PC-3 (cell line): ENCODE measurements around the gene MSI2. TPM values are rescaled to one million over a fixed set of nuclear protein-coding genes. Genes with fewer than 3 reads are reported as not detected.

Experiments
- ATAC-seq: fragments of 200-7000 bp; cut with Tn5 transposase; 2 replicates; pipeline ENCODE4 v1.9.1; 2020; ENCODE audit warnings: mild to moderate bottlenecking, moderate library complexity
- BruUV-seq: library from RNA; stranded (reverse); fragments of 400-500 nt; replicated peaks from 2 replicates; lab custom pipeline; 2021; lab: Mats Ljungman, UMichigan
- CTCF ChIA-PET: fragments of 300-600 bp; sonication (Branson Sonifier 250); formaldehyde crosslinking; loops from one replicate; lab custom pipeline; 2022; ENCODE audit warnings: antibody characterized with exemption; lab: Charles Lee
- POLR2A ChIA-PET: fragments of 300-600 bp; sonication (Branson Sonifier 250); formaldehyde crosslinking; loops from one replicate; lab custom pipeline; 2022; ENCODE audit warnings: antibody characterized with exemption; ENCODE audit not compliant: unreplicated experiment; lab: Charles Lee
- DNase-seq: peaks from one replicate; pipeline ENCODE4 v3.0.0-alpha.2; 2015
- H2AFZ ChIP-seq: fragments of 300-600 bp; sonication (generic); 2 replicates; pipeline ENCODE4 v1.6.0; 2016; ENCODE audit warnings: antibody characterized with exemption, low read length
- H3F3A ChIP-seq: fragments of 300-600 bp; sonication (generic); one replicate; pipeline ENCODE4 v1.6.0; 2017; ENCODE audit warnings: antibody characterized with exemption, low read length, control low read depth, mild to moderate bottlenecking; ENCODE audit not compliant: unreplicated experiment
- H3K27ac ChIP-seq: fragments of 300-600 bp; sonication (generic); 2 replicates; pipeline ENCODE4 v1.5.1; 2016; ENCODE audit warnings: mild to moderate bottlenecking, low read length
- H3K27me3 ChIP-seq: fragments of 300-600 bp; sonication (generic); 2 replicates; pipeline ENCODE4 v1.6.1; 2016; ENCODE audit warnings: low read length, mixed read lengths
- H3K36me3 ChIP-seq: fragments of 300-600 bp; sonication (generic); 2 replicates; pipeline ENCODE4 v1.6.1; 2016; ENCODE audit warnings: low read depth, mixed run types, low read length, mixed read lengths
- H3K4me1 ChIP-seq: fragments of 300-600 bp; sonication (generic); 2 replicates; pipeline ENCODE4 v1.5.1; 2016; ENCODE audit warnings: low read length; ENCODE audit not compliant: insufficient read depth
- H3K4me2 ChIP-seq: fragments of 300-600 bp; sonication (generic); 2 replicates; pipeline ENCODE4 v1.6.0; 2016; ENCODE audit warnings: low read length
- H3K4me3 ChIP-seq: fragments of 300-600 bp; sonication (generic); 2 replicates; pipeline ENCODE4 v1.5.1; 2016; ENCODE audit warnings: mild to moderate bottlenecking, low read length, mixed read lengths
- H3K79me2 ChIP-seq: fragments of 300-600 bp; sonication (generic); 2 replicates; pipeline ENCODE4 v1.6.1; 2017; ENCODE audit warnings: low read length, mixed read lengths
- H3K9ac ChIP-seq: fragments of 300-600 bp; sonication (generic); 2 replicates; pipeline ENCODE4 v1.6.0; 2016; ENCODE audit warnings: mild to moderate bottlenecking, low read length
- H3K9me2 ChIP-seq: fragments of 300-600 bp; sonication (generic); replicated peaks from 2 replicates; pipeline ENCODE4 v1.6.1; 2016; ENCODE audit warnings: mixed run types, low read length, mixed read lengths
- H3K9me3 ChIP-seq: fragments of 300-600 bp; sonication (generic); 2 replicates; pipeline ENCODE4 v1.6.1; 2016; ENCODE audit warnings: low read length, mixed read lengths
- H4K20me1 ChIP-seq: fragments of 300-600 bp; sonication (generic); 2 replicates; pipeline ENCODE4 v1.6.1; 2016; ENCODE audit warnings: low read length, mixed read lengths
- EZH2 ChIP-seq: fragments of 300-600 bp; sonication (generic); IDR thresholded peaks from one replicate; pipeline ENCODE4 v1.6.1; 2017; ENCODE audit warnings: antibody characterized with exemption, mild to moderate bottlenecking, low read length; ENCODE audit not compliant: unreplicated experiment
- EZH2phosphoT487 ChIP-seq: fragments of 300-600 bp; sonication (generic); IDR thresholded peaks from 2 replicates; pipeline ENCODE4 v1.6.1; 2018; ENCODE audit warnings: mild to moderate bottlenecking, antibody characterized with exemption, low read length, borderline replicate concordance
- intact Hi-C: fragments of 100-400 bp; cut with micrococcal nuclease; formaldehyde crosslinking; loops from 2 replicates; pipeline ENCODE4 v1.9.0; 2023
- total RNA-seq: library from RNA; depleted of rRNA; stranded (reverse); fragments of >200 nt; gene quantifications from 2 replicates; pipeline ENCODE4 v1.2.3, GENCODE V29; 2014
- TF ChIP-seq, protein P1 (sequence below): fragments of 300-600 bp; sonication (generic); conservative IDR thresholded peaks from 2 replicates; pipeline ENCODE4 v1.5.1; 2017; ENCODE audit warnings: antibody characterized with exemption, low read depth, mild to moderate bottlenecking, low read length

MSI2 gene
- total RNA-seq, 1 experiment from 2014 or later, result 54.7 TPM

DNA sequence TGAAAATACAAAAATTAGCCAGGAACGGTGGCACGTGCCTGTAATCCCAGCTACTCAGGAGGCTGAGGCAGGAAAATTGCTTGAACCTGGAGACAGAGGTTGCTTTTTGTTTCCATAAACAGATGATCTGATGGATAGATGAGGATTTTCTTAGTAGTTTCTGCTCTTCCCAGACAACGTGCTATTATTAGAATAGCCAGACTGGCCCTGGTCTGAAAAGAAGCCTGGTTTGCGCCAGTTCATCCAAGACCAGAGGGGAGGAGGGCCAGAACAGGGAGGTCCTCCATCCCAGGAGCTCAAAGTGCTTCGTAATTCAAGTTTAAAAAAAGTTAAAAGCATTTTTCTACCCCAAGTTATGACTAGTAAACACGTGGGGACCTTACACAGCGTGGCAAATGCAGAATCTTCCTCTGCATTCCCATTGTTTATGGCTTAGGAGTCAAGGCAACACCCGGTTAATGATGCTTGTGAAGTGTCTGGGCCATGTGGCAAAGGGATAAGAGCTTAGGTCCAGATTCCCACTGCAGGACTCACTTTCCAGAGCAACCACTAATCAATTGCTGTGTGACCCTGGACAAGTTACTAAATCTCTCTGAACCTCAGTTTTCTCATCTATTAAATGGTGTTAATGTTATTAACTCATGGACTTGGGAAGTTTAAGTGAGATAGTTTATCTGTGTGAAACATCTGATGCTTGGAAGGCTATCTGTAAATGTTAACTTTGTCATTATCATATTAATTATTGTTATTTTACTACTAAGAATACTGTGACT, 283.4 kb downstream of the MSI2 start:
- H3K9ac ChIP-seq, result no peak overlapping the region
- DNase-seq (no peak), ATAC-seq (no peak)
- H3K4me2 ChIP-seq, result no peak overlapping the region
- CTCF ChIA-PET, result no interaction called here
- H3K36me3 ChIP-seq, result no peaks in the 10 kb centered on the region
- no TSS peak for BruUV-seq
- no peaks in the 10 kb centered on the region for H3K9me2 ChIP-seq
- no peaks in the 10 kb centered on the region for H3K4me1 ChIP-seq
- H3K79me2 ChIP-seq, result no peaks in the 10 kb centered on the region
- intact Hi-C loops, result no loop called here
- no peak overlapping the region for H3K4me3 ChIP-seq
- H3K9me3 ChIP-seq, result no peaks in the 10 kb centered on the region
- no peaks in the 10 kb centered on the region for H3F3A ChIP-seq
- TF ChIP-seq EZH2phosphoT487, result no peak
- no peak for TF ChIP-seq EZH2
- TF ChIP-seq, protein P1, sequence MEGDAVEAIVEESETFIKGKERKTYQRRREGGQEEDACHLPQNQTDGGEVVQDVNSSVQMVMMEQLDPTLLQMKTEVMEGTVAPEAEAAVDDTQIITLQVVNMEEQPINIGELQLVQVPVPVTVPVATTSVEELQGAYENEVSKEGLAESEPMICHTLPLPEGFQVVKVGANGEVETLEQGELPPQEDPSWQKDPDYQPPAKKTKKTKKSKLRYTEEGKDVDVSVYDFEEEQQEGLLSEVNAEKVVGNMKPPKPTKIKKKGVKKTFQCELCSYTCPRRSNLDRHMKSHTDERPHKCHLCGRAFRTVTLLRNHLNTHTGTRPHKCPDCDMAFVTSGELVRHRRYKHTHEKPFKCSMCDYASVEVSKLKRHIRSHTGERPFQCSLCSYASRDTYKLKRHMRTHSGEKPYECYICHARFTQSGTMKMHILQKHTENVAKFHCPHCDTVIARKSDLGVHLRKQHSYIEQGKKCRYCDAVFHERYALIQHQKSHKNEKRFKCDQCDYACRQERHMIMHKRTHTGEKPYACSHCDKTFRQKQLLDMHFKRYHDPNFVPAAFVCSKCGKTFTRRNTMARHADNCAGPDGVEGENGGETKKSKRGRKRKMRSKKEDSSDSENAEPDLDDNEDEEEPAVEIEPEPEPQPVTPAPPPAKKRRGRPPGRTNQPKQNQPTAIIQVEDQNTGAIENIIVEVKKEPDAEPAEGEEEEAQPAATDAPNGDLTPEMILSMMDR, result no peak
- H3K27ac ChIP-seq, result no peak overlapping the region
- no peak overlapping the region for H2AFZ ChIP-seq
- no peaks in the 10 kb centered on the region for H4K20me1 ChIP-seq
- POLR2A ChIA-PET, result no interaction called here
- H3K27me3 ChIP-seq, result no peaks in the 10 kb centered on the region

DNA sequence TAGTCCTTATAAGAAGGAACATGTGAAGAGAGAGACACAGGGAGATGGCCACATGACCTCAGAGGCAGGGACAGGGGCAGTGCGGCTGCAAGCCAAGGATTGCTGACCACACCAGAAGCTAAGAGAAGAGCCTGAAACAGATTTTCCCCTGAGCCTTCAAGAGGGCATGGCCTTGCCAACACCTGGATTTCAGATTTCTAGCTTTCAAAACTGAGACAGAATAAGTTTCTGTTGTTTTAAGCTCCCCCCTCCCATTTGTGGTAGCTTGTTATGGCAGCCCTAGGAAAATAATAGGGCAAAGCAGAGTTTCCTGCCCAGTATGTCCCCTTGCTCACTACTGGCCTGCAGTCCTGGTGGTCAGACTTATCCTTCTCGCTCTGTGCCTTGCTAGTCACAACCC, 284.3 kb downstream of the MSI2 start:
- no peaks in the 10 kb centered on the region for H3K9me3 ChIP-seq
- H2AFZ ChIP-seq, result no peak overlapping the region
- H3K9ac ChIP-seq, result no peak overlapping the region
- intact Hi-C loops, result no loop called here
- H3K9me2 ChIP-seq, result no peaks in the 10 kb centered on the region
- DNase-seq (no peak), ATAC-seq (no peak)
- no peaks in the 10 kb centered on the region for H3K36me3 ChIP-seq
- no peaks in the 10 kb centered on the region for H3K27me3 ChIP-seq
- no TSS peak for BruUV-seq
- H3K4me3 ChIP-seq, result no peak overlapping the region
- no peak overlapping the region for H3K4me2 ChIP-seq
- CTCF ChIA-PET, result no interaction called here
- H4K20me1 ChIP-seq, result no peaks in the 10 kb centered on the region
- no peaks in the 10 kb centered on the region for H3K4me1 ChIP-seq
- H3F3A ChIP-seq, result no peaks in the 10 kb centered on the region
- H3K79me2 ChIP-seq, result no peaks in the 10 kb centered on the region
- no peak overlapping the region for H3K27ac ChIP-seq
- POLR2A ChIA-PET, result no interaction called here
- TF ChIP-seq, protein P1, result no peak
- TF ChIP-seq EZH2, result no peak
- no peak for TF ChIP-seq EZH2phosphoT487

DNA sequence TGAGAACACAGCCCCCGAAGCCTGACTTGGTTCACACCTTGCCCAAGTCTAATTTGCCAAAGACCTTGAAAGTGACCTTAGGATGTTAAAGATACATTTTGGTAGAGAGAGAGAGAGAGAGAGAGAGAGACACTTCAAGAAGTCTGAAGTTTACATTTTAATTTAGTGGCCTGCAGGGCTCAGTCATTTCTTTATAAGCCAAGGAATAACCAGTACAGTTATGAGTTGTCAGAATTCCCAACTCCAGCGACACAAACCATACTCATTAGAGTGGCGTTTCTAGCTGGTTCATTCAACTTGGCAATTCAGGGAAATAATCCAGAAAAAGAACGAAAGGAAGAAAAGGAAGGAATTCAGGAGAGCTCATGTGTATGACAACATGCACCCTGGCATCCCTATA, 284.7 kb downstream of the MSI2 start:
- Histone ChIP-seq H4K20me1 (no peaks in the 10 kb centered on the region), H2AFZ (no peak overlapping the region), H3K4me2 (no peak overlapping the region), H3F3A (no peaks in the 10 kb centered on the region), H3K27me3 (no peaks in the 10 kb centered on the region), H3K9me3 (no peaks in the 10 kb centered on the region), H3K9me2 (no peaks in the 10 kb centered on the region), H3K9ac (no peak overlapping the region), H3K36me3 (no peaks in the 10 kb centered on the region), H3K79me2 (no peaks in the 10 kb centered on the region), H3K27ac (no peak overlapping the region), H3K4me3 (no peak overlapping the region), H3K4me1 (no peaks in the 10 kb centered on the region)
- CTCF ChIA-PET, result no interaction called here
- TF ChIP-seq EZH2, result no peak
- no peak for TF ChIP-seq EZH2phosphoT487
- TF ChIP-seq, protein P1, result no peak
- BruUV-seq, result no TSS peak
- no peak for ATAC-seq
- POLR2A ChIA-PET, result no interaction called here
- intact Hi-C loops, result no loop called here
- DNase-seq, result no peak
